ENCODE results near the gene PER2. TPM values are rescaled to one million over a fixed set of nuclear protein-coding genes. Genes with fewer than 3 reads are reported as not detected.

Gene PER2
- total and polyA plus RNA-seq, 2 of the 13 experiments (the other 11 are each of a cell fraction or from before 2014, with no cell fraction given), result 5.1 to 9.4 TPM

DNA sequence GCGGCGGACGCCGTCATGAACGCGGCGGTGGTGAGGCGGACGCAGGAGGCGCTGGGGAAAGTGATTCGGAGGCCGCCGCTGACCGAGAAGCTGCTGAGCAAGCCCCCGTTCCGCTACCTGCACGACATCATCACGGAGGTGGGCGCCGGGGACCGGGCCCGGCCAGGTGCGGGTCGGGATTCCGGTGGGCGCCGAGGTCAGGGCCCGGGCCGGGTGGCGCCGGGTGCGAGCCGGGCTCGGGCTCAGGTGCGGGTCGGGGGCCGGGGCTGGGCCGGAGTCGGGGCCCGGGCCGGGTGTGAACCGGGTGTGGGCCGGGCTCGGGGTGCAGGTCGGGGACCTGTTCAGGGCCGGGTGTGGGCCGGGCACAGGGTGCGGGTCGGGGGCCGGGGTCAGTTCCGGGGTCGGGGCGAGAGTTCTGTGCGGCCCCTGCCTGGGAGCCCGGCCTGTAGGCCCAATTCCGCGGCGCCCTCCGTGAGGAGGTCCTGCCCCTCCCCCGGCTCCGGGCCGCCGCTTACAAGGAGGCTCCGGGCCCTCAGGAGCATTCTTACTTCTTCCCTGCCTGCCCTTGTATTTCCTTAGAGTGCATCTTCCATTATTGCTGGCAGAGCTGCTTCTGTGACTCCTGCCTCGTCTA lies 32.4 kb upstream of the PER2 start:
- peaks cover 24% of the 10 kb centered on the region for H3K4me1 ChIP-seq (ENCODE audit: insufficient read depth, low read length)
- peak overlapping the region; percentile 33 for H3K27ac ChIP-seq (ENCODE audit: extremely low read length, insufficient read depth, low read length)
- H3K36me3 ChIP-seq (replicated peaks in 1 of 2; ENCODE audit: control insufficient read depth in 1 of 2, insufficient read depth in 2 of 2, low read length in 2 of 2), result peaks cover 0 to 2% of the 10 kb centered on the region in 2 experiments; a peak in 1 of 5 replicates
- peaks cover 6% of the 10 kb centered on the region for H3K79me2 ChIP-seq (ENCODE audit: insufficient read depth, low read length)
- in situ Hi-C loops (cut with HindIII; ENCODE audit: extremely low pct_ligation_motif_present, low pct_unique_long_range_greater_than_20kb), result no loop called here
- ChIA-PET CTCF (ENCODE audit: low intra/inter-chr PET ratio, low total read pairs) (no interaction called here), POLR2A (interaction anchor here (1.0 to 1.9 kb wide), 2 partner anchors 30 to 32 kb away, joined by 3 to 4 read pairs; partner anchors contain the start of gene PER2)
- H2AFZ ChIP-seq (ENCODE audit: low read length), result no peak overlapping the region
- no peaks in the 10 kb centered on the region for H4K20me1 ChIP-seq (ENCODE audit: insufficient read depth, low read length)
- no TSS peak for BruUV-seq (replicated peaks)
- H3K9me3 ChIP-seq (ENCODE audit: low read length), result no peaks in the 10 kb centered on the region
- FAIRE-seq (no peak), DNase-seq (ENCODE audit: low spot score) (no peak), ATAC-seq (peak; percentile 12)
- H3K27me3 ChIP-seq (ENCODE audit: control insufficient read depth in 1 of 2, insufficient read depth in 2 of 2, low read length in 2 of 2), result peaks cover 3 to 8% of the 10 kb centered on the region in 2 experiments; a peak in 3 of 5 replicates
- H3K4me3 ChIP-seq (replicated peaks in 1 of 3; ENCODE audit: insufficient read depth in 1 of 3, low read depth in 2 of 3, low read length in 3 of 3), result peak overlapping the region; percentile 74 to 92 (median 88)
- H3K9ac ChIP-seq (ENCODE audit: insufficient read depth, low read depth, low read length), result peak overlapping the region; percentile 76
- intact Hi-C loops (cut with micrococcal nuclease; ENCODE audit: unreplicated experiment), result loop anchor here (5.0 kb wide), 1 partner anchor 33 kb away; the partner anchor contains the start of gene PER2
- 0% methylated on average over 3 of the region's 65 CpGs for WGBS (ENCODE audit: low lambda C conversion rate)
- peak overlapping the region; percentile 97 for H3K4me2 ChIP-seq (ENCODE audit: low read depth, low read length)
- TF ChIP-seq ZNF446 (CRISPR knock-in tag; IDR thresholded peaks at IDR 0.05), result peak; percentile 78
- peak; percentile 3; the same call in 1 of the 2 replicates for TF ChIP-seq KAT7 (CRISPR knock-in tag; IDR thresholded peaks at IDR 0.05; ENCODE audit: borderline replicate concordance)
- no peak for TF ChIP-seq ZNF574 (CRISPR knock-in tag; IDR thresholded peaks at IDR 0.05)
- TF ChIP-seq AGO2 (optimal IDR thresholded peaks at IDR 0.05; ENCODE audit: low read depth, low read length), result peak; percentile 20
- TF ChIP-seq PHF20 (CRISPR knock-in tag; IDR thresholded peaks at IDR 0.05), result peak; percentile 34; the same call in 1 of the 2 replicates
- peak; percentile 50; the same call in 1 of the 2 replicates for TF ChIP-seq CHCHD3 (CRISPR knock-in tag; IDR thresholded peaks at IDR 0.05)
- 0 out of 2 replicates have a peak, but pooled peaks have one; percentile 47 for TF ChIP-seq CREBL2 (CRISPR knock-in tag; IDR thresholded peaks at IDR 0.05; ENCODE audit: borderline replicate concordance)
- peak; percentile 56; the same call in 1 of the 2 replicates for TF ChIP-seq ZNF563 (CRISPR knock-in tag; IDR thresholded peaks at IDR 0.05)
- peak; percentile 22; the same call in 1 of the 2 replicates for TF ChIP-seq ZNF687 (CRISPR knock-in tag; IDR thresholded peaks at IDR 0.05)
- TF ChIP-seq KDM5B (CRISPR knock-in tag; IDR thresholded peaks at IDR 0.05; ENCODE audit: borderline replicate concordance), result 0 out of 2 replicates have a peak, but pooled peaks have one; percentile 1
- 0 out of 2 replicates have a peak, but pooled peaks have one; percentile 32 for TF ChIP-seq ZNF431 (CRISPR knock-in tag; IDR thresholded peaks at IDR 0.05; ENCODE audit: borderline replicate concordance, low read depth)
- TF ChIP-seq, protein P1, sequence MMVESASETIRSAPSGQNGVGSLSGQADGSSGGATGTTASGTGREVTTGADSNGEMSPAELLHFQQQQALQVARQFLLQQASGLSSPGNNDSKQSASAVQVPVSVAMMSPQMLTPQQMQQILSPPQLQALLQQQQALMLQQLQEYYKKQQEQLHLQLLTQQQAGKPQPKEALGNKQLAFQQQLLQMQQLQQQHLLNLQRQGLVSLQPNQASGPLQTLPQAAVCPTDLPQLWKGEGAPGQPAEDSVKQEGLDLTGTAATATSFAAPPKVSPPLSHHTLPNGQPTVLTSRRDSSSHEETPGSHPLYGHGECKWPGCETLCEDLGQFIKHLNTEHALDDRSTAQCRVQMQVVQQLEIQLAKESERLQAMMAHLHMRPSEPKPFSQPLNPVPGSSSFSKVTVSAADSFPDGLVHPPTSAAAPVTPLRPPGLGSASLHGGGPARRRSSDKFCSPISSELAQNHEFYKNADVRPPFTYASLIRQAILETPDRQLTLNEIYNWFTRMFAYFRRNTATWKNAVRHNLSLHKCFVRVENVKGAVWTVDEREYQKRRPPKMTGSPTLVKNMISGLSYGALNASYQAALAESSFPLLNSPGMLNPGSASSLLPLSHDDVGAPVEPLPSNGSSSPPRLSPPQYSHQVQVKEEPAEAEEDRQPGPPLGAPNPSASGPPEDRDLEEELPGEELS (CRISPR knock-in tag; IDR thresholded peaks at IDR 0.05), result no peak
